HepG2 (cell line): ENCODE results near the gene LRR1.

Experiments used
- CTCF ChIP-seq: sonication (generic); formaldehyde crosslinking; IDR thresholded peaks from 2 replicates; pipeline ENCODE4 v1.5.0; 2020; ENCODE audit warnings: mild to moderate bottlenecking, missing genetic modification reagents, moderate library complexity
- PHF8 ChIP-seq: sonication (generic); formaldehyde crosslinking; IDR thresholded peaks from 2 replicates; pipeline ENCODE4 v1.5.0; 2020; ENCODE audit warnings: missing genetic modification reagents
- ZBTB1 ChIP-seq: sonication (generic); formaldehyde crosslinking; IDR thresholded peaks from 2 replicates; pipeline ENCODE4 v1.4.0; 2020; ENCODE audit warnings: missing genetic modification reagents, borderline replicate concordance
- ZNF549 ChIP-seq: sonication (generic); formaldehyde crosslinking; IDR thresholded peaks from 2 replicates; pipeline ENCODE4 v1.5.0; 2020; ENCODE audit warnings: missing genetic modification reagents
- TF ChIP-seq, protein P1 (sequence below): sonication (generic); formaldehyde crosslinking; IDR thresholded peaks from 2 replicates; pipeline ENCODE4 v1.4.0; 2020; ENCODE audit warnings: missing genetic modification reagents, borderline replicate concordance
- TF ChIP-seq, protein P2 (sequence below): sonication (generic); formaldehyde crosslinking; IDR thresholded peaks from 2 replicates; pipeline ENCODE4 v1.9.0; 2021; ENCODE audit warnings: missing genetic modification reagents, borderline replicate concordance

DNA sequence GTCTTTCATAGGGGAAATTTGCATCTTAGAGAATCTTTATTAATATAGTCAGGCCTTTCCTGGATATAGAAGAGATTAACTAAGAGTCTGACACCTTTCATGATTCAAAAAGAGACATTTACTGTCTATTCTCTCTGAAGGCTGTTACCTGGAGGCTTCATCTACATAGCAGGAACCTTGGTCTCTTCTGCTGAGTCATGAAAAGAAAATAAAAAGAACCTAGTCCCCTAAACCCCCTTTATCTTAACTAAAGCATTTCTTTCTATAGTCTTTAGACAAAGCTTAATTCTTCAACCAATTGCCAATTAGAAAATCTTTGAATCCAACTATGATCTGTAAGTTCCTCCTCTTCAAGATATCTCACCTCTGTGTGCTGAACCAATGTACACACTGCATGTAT, 45.6 kb upstream of the LRR1 start:
- no peak for TF ChIP-seq ZBTB1 (CRISPR knock-in tag)
- TF ChIP-seq ZNF549: no peak
- TF ChIP-seq PHF8 (CRISPR knock-in tag): no peak
- TF ChIP-seq, protein P1, sequence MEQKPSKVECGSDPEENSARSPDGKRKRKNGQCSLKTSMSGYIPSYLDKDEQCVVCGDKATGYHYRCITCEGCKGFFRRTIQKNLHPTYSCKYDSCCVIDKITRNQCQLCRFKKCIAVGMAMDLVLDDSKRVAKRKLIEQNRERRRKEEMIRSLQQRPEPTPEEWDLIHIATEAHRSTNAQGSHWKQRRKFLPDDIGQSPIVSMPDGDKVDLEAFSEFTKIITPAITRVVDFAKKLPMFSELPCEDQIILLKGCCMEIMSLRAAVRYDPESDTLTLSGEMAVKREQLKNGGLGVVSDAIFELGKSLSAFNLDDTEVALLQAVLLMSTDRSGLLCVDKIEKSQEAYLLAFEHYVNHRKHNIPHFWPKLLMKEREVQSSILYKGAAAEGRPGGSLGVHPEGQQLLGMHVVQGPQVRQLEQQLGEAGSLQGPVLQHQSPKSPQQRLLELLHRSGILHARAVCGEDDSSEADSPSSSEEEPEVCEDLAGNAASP (CRISPR knock-in tag): no peak
- no peak for TF ChIP-seq CTCF (CRISPR knock-in tag)
- TF ChIP-seq, protein P2, sequence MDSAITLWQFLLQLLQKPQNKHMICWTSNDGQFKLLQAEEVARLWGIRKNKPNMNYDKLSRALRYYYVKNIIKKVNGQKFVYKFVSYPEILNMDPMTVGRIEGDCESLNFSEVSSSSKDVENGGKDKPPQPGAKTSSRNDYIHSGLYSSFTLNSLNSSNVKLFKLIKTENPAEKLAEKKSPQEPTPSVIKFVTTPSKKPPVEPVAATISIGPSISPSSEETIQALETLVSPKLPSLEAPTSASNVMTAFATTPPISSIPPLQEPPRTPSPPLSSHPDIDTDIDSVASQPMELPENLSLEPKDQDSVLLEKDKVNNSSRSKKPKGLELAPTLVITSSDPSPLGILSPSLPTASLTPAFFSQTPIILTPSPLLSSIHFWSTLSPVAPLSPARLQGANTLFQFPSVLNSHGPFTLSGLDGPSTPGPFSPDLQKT: no peak
